ENCODE data around the gene EZH2.

DNA sequence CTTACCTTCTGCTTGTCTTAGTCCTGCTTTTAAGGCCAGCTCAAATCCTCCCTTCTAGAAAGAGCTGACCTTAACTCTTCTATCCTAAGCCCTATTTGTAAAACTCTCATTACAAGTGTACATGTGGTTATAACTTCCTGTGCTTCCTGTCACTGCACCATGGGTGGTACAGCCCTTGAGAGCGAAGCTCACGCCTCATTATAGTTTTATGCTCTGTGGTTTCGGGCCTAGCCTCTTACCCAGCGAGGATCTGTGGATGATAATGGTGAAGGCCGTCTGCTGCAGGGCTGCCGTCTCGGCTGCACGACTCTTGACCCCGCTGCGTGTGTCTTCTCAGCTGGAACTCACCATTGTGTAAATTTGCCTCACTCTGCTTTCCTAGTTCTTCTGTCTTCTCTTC is 110.8 kb downstream of the EZH2 start:
- TF ChIP-seq TAF1 (IDR thresholded peaks at IDR 0.05; ENCODE audit: borderline replicate concordance, insufficient read depth, low read length): no peak
- TF ChIP-seq POLR2AphosphoS5 (IDR thresholded peaks at IDR 0.05; ENCODE audit: low read depth, low read length): no peak
